Caco-2 (cell line): ENCODE results near the gene INHA. TPM values are rescaled to one million over a fixed set of nuclear protein-coding genes. Genes with fewer than 3 reads are reported as not detected.

Source experiments
- Bru-seq: library from RNA; stranded (reverse); fragments of 400-500 nt; gene quantifications from one replicate; lab custom pipeline; 2021; lab: Mats Ljungman, UMichigan
- BruChase-seq, 2 experiments: library from RNA; stranded (reverse); fragments of 400-500 nt; gene quantifications; one replicate each; lab custom pipeline; 2021; lab: Mats Ljungman, UMichigan
- BruUV-seq: library from RNA; stranded (reverse); fragments of 400-500 nt; replicated peaks from 2 replicates; lab custom pipeline; 2021; lab: Mats Ljungman, UMichigan
- CTCF ChIA-PET: fragments of 300-600 bp; sonication (Branson Sonifier 250); formaldehyde crosslinking; loops from one replicate; lab custom pipeline; 2022; ENCODE audit warnings: antibody characterized with exemption; lab: Charles Lee
- POLR2A ChIA-PET: fragments of 300-600 bp; sonication (Branson Sonifier 250); formaldehyde crosslinking; loops from one replicate; lab custom pipeline; 2022; ENCODE audit warnings: antibody characterized with exemption; lab: Charles Lee
- DNase-seq, 2 experiments: peaks; one replicate each; pipeline versions ENCODE4 v3.0.0 to v3.0.0-alpha.2; 2020 to 2022
- H3K27me3 ChIP-seq: replicated peaks from 2 replicates; pipeline ENCODE4 v1.6.0; 2011; ENCODE audit warnings: low read length; ENCODE audit not compliant: control insufficient read depth, insufficient read depth
- H3K36me3 ChIP-seq: 2 replicates; pipeline ENCODE4 v1.5.1; 2011; ENCODE audit warnings: low read length; ENCODE audit not compliant: control insufficient read depth, insufficient read depth
- H3K4me1 ChIP-seq: fragments of 250-450 bp; sonication (Bioruptor Pico); 2 replicates; pipeline ENCODE4 v1.5.1; 2020; ENCODE audit warnings: mild to moderate bottlenecking
- H3K4me3 ChIP-seq: 2 replicates; pipeline ENCODE4 v1.5.1; 2011; ENCODE audit warnings: low read depth, mild to moderate bottlenecking, control low read depth, low read length
- H3K9me3 ChIP-seq: fragments of 250-450 bp; sonication (Bioruptor Pico); 2 replicates; pipeline ENCODE4 v1.5.1; 2020; ENCODE audit warnings: mild to moderate bottlenecking, moderate library complexity
- H3K27ac Mint-ChIP-seq: one replicate; pipeline ENCODE4 v1.8.0; 2022; ENCODE audit warnings: mixed read lengths; ENCODE audit not compliant: unreplicated experiment
- H3K27me3 Mint-ChIP-seq: one replicate; pipeline ENCODE4 v1.8.0; 2022; ENCODE audit warnings: mixed read lengths; ENCODE audit not compliant: insufficient read depth, unreplicated experiment
- H3K36me3 Mint-ChIP-seq: one replicate; pipeline ENCODE4 v1.8.0; 2022; ENCODE audit warnings: mild to moderate bottlenecking, mixed read lengths; ENCODE audit not compliant: insufficient read depth, unreplicated experiment
- H3K4me1 Mint-ChIP-seq: one replicate; pipeline ENCODE4 v1.8.0; 2022; ENCODE audit warnings: low read depth, mixed read lengths; ENCODE audit not compliant: unreplicated experiment
- H3K4me3 Mint-ChIP-seq: one replicate; pipeline ENCODE4 v1.8.0; 2022; ENCODE audit warnings: mild to moderate bottlenecking, moderate library complexity, mixed read lengths; ENCODE audit not compliant: unreplicated experiment
- H3K9me3 Mint-ChIP-seq: one replicate; pipeline ENCODE4 v1.8.0; 2022; ENCODE audit warnings: mixed read lengths; ENCODE audit not compliant: unreplicated experiment
- intact Hi-C: fragments of 100-400 bp; cut with micrococcal nuclease; formaldehyde crosslinking; loops from one replicate; pipeline ENCODE4 v1.10.0; 2022; ENCODE audit not compliant: unreplicated experiment
- long read RNA-seq: library from polyadenylated mRNA; stranded (forward); transcript quantifications from one replicate; pipeline ENCODE4 v2.0.0, GENCODE V29; 2022
- total RNA-seq: library from RNA; stranded (reverse); gene quantifications from 2 replicates; pipeline ENCODE4 v1.2.3, GENCODE V29; 2022
- TF ChIP-seq, protein P1 (sequence below), 2 experiments: fragments of 200-600 bp in 1 of 2; IDR thresholded peaks; 1 replicate in 1 of 2; 2 replicates in 1 of 2; pipeline versions ENCODE4 v1.5.1 to v1.8.0; 2011 to 2022; ENCODE audit warnings: antibody characterized with exemption in 1 of 2, control low read depth in 1 of 2, inconsistent platforms in 1 of 2, low read depth in 1 of 2, low read length in 1 of 2, mild to moderate bottlenecking in 1 of 2, moderate library complexity in 1 of 2; ENCODE audit not compliant: insufficient read depth in 1 of 2, severe bottlenecking in 1 of 2, unreplicated experiment in 1 of 2

INHA gene, protein sequence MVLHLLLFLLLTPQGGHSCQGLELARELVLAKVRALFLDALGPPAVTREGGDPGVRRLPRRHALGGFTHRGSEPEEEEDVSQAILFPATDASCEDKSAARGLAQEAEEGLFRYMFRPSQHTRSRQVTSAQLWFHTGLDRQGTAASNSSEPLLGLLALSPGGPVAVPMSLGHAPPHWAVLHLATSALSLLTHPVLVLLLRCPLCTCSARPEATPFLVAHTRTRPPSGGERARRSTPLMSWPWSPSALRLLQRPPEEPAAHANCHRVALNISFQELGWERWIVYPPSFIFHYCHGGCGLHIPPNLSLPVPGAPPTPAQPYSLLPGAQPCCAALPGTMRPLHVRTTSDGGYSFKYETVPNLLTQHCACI
- 1.5 TPM in 2 replicates for total RNA-seq
- Bru-seq, nascent RNA: percentile 42 among the genes with signal in this experiment
- BruChase-seq, experiment 1, labeled RNA remaining after a 2-hour chase: percentile 40 among the genes with signal in this experiment
- percentile 41 among the genes with signal in this experiment for BruChase-seq, experiment 2, labeled RNA remaining after a 6-hour chase
- long read RNA-seq, partial matches to known transcripts: 0 of 2 reads
- long read RNA-seq, other reads (novel, unspliced or antisense): 1 of 2 reads

DNA sequence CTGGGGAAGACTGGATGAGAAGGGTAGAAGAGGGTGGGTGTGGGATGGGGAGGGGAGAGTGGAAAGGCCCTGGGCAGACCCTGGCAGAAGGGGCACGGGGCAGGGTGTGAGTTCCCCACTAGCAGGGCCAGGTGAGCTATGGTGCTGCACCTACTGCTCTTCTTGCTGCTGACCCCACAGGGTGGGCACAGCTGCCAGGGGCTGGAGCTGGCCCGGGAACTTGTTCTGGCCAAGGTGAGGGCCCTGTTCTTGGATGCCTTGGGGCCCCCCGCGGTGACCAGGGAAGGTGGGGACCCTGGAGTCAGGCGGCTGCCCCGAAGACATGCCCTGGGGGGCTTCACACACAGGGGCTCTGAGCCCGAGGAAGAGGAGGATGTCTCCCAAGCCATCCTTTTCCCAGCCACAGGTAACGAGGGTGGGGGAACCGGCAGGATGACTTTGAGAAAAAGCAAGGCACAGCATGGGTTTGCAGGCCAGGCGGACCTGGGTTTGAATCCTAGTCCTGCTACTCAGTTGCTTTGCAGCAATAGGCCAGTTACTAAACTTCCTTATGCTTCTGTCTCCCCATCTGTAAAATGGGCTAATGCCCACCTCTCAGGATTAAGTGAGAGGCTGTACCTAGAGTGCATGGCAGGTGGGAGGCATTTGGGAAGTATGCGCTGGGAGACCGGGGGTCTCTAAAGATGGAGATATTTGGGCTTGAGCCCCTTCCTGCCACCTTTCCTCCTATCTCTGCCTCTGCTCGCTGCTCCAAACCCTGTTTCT is at the start of gene INHA:
Gene INHA (plus strand): TSS at position 74 of the 765 bp plus-strand sequence. CDS start 65 bp downstream, at position 139.
- no peaks in the 10 kb centered on the region for H3K9me3 ChIP-seq
- Mint-ChIP-seq H3K4me1 (peaks cover 25% of the 10 kb centered on the region), H3K4me3 (peak within 1 kb of the TSS; percentile 62), H3K27ac (peak within 1 kb of the TSS; percentile 42), H3K9me3 (no peaks in the 10 kb centered on the region), H3K36me3 (peaks cover 5% of the 10 kb centered on the region), H3K27me3 (no peaks in the 10 kb centered on the region)
- intact Hi-C loops: loop anchor here (2.0 kb wide), 1 partner anchor 30 kb away; the partner anchor contains the start of gene CHPF
- H3K4me1 ChIP-seq: peaks cover 28% of the 10 kb centered on the region
- H3K4me3 ChIP-seq: peak within 1 kb of the TSS; percentile 75
- ChIA-PET POLR2A (interaction anchor here (1.6 kb wide), 1 partner anchor 25 kb away, joined by 12 read pairs; the partner anchor contains the start of gene STK11IP), CTCF (no interaction called here)
- DNase-seq: no peak
- TF ChIP-seq, protein P1, sequence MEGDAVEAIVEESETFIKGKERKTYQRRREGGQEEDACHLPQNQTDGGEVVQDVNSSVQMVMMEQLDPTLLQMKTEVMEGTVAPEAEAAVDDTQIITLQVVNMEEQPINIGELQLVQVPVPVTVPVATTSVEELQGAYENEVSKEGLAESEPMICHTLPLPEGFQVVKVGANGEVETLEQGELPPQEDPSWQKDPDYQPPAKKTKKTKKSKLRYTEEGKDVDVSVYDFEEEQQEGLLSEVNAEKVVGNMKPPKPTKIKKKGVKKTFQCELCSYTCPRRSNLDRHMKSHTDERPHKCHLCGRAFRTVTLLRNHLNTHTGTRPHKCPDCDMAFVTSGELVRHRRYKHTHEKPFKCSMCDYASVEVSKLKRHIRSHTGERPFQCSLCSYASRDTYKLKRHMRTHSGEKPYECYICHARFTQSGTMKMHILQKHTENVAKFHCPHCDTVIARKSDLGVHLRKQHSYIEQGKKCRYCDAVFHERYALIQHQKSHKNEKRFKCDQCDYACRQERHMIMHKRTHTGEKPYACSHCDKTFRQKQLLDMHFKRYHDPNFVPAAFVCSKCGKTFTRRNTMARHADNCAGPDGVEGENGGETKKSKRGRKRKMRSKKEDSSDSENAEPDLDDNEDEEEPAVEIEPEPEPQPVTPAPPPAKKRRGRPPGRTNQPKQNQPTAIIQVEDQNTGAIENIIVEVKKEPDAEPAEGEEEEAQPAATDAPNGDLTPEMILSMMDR (IDR thresholded peaks at IDR 0.05; ENCODE audit: insufficient read depth in 1 of 2, low read depth in 1 of 2, low read length in 1 of 2, severe bottlenecking in 1 of 2, unreplicated experiment in 1 of 2): no peak
- BruUV-seq: TSS peak; percentile 46
- H3K27me3 ChIP-seq: no peaks in the 10 kb centered on the region
- no peaks in the 10 kb centered on the region for H3K36me3 ChIP-seq

DNA sequence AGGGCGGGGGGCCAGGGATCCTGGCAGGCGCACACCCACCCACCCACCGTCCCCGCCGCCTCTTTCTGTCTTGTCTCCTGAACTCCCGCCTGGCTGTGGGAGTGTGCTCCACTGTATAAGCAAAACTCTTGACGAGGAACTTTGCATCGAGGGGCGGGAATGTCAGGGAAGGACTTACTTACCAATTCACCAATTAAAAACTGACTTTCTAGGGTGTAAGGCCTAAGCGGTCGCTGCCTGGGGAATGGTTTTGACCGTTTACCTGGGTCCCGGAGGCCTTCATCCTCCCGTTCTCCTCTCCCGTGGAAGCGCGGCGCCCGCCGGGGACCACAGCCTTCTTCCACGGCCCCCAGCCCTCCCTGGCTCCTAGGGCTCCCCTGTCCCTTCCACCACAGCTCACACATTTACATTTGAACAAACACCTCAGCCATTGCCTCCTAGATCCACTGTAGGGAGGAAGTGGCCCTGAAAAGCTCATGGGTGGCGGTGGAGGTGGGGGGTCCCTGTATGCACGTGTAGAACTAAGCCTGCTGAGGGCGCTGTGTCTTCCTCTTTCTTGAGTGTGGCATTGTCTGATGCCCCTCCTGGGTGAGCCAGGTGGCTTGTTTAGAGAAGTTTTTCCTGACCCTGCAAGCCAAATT is 49.0 kb upstream of the INHA start:
- no peak overlapping the region for H3K27ac Mint-ChIP-seq
- Histone ChIP-seq H3K4me1 (peaks cover 25% of the 10 kb centered on the region), H3K36me3 (no peaks in the 10 kb centered on the region), H3K4me3 (no peak overlapping the region), H3K27me3 (no peaks in the 10 kb centered on the region), H3K9me3 (no peaks in the 10 kb centered on the region)
- H3K36me3 Mint-ChIP-seq: no peaks in the 10 kb centered on the region
- DNase-seq: no peak
- peaks cover 26% of the 10 kb centered on the region for H3K4me1 Mint-ChIP-seq
- POLR2A ChIA-PET: no interaction called here
- BruUV-seq: no TSS peak
- intact Hi-C loops: no loop called here
- peak overlapping the region; percentile 39 for H3K4me3 Mint-ChIP-seq
- CTCF ChIA-PET: interaction anchor here (0.5 to 1.3 kb wide), 5 partner anchors 10 to 132 kb away, joined by 3 to 5 read pairs (median 4); partner anchors contain the start of gene GMPPA
- TF ChIP-seq, protein P1 (IDR thresholded peaks at IDR 0.05; ENCODE audit: insufficient read depth in 1 of 2, low read depth in 1 of 2, low read length in 1 of 2, severe bottlenecking in 1 of 2, unreplicated experiment in 1 of 2): no peak
- H3K9me3 Mint-ChIP-seq: no peaks in the 10 kb centered on the region
- H3K27me3 Mint-ChIP-seq: peaks cover 9% of the 10 kb centered on the region
